Measurements from ENCODE around the gene CDT1. TPM values are rescaled to one million over a fixed set of nuclear protein-coding genes. Genes with fewer than 3 reads are reported as not detected.

Gene CDT1
- total and polyA plus RNA-seq, 10 of the 15 experiments (the other 5 are each of a cell fraction or from before 2014, with no cell fraction given), result 0.50 to 87.6 (median 8.8) TPM

- TF ChIP-seq, protein P1, sequence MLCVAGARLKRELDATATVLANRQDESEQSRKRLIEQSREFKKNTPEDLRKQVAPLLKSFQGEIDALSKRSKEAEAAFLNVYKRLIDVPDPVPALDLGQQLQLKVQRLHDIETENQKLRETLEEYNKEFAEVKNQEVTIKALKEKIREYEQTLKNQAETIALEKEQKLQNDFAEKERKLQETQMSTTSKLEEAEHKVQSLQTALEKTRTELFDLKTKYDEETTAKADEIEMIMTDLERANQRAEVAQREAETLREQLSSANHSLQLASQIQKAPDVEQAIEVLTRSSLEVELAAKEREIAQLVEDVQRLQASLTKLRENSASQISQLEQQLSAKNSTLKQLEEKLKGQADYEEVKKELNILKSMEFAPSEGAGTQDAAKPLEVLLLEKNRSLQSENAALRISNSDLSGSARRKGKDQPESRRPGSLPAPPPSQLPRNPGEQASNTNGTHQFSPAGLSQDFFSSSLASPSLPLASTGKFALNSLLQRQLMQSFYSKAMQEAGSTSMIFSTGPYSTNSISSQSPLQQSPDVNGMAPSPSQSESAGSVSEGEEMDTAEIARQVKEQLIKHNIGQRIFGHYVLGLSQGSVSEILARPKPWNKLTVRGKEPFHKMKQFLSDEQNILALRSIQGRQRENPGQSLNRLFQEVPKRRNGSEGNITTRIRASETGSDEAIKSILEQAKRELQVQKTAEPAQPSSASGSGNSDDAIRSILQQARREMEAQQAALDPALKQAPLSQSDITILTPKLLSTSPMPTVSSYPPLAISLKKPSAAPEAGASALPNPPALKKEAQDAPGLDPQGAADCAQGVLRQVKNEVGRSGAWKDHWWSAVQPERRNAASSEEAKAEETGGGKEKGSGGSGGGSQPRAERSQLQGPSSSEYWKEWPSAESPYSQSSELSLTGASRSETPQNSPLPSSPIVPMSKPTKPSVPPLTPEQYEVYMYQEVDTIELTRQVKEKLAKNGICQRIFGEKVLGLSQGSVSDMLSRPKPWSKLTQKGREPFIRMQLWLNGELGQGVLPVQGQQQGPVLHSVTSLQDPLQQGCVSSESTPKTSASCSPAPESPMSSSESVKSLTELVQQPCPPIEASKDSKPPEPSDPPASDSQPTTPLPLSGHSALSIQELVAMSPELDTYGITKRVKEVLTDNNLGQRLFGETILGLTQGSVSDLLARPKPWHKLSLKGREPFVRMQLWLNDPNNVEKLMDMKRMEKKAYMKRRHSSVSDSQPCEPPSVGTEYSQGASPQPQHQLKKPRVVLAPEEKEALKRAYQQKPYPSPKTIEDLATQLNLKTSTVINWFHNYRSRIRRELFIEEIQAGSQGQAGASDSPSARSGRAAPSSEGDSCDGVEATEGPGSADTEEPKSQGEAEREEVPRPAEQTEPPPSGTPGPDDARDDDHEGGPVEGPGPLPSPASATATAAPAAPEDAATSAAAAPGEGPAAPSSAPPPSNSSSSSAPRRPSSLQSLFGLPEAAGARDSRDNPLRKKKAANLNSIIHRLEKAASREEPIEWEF (IDR thresholded peaks at IDR 0.05; ENCODE audit: insufficient replicate concordance, low read depth, low read length), result no peak
- no peak for TF ChIP-seq BCL11A (IDR thresholded peaks at IDR 0.05; ENCODE audit: low read depth, low read length)
- peak; percentile 75 for TF ChIP-seq POLR2AphosphoS2 (IDR thresholded peaks at IDR 0.05; ENCODE audit: low read depth, low read length)
These were observed 53.5 kb downstream of the CDT1 start, which contains the start of the genes GALNS and TRAPPC2L (continued) for GRCh38 chr16:88856828-88857727.
